HG03045 (cell line): ENCODE results near the gene GPER1.
"Not testable (repeated sequence)": the region's sequence is repeated elsewhere in the genome, so short reads cannot be mapped to it uniquely, and the experiment has no call there.

Experiments
- ATAC-seq: cut with Tn5 transposase; IDR thresholded peaks from one replicate; pipeline ENCODE4 v1.9.1; 2021; ENCODE audit warnings: mild to moderate bottlenecking, moderate library complexity; ENCODE audit not compliant: unreplicated experiment

The GPER1 gene

GRCh38 chr7:1137517-1138167 lies 49.7 kb downstream of the GPER1 start:
- peak; percentile 55 for ATAC-seq

GRCh38 chr7:1140476-1141104 lies 52.7 kb downstream of the GPER1 start:
- no peak for ATAC-seq

DNA sequence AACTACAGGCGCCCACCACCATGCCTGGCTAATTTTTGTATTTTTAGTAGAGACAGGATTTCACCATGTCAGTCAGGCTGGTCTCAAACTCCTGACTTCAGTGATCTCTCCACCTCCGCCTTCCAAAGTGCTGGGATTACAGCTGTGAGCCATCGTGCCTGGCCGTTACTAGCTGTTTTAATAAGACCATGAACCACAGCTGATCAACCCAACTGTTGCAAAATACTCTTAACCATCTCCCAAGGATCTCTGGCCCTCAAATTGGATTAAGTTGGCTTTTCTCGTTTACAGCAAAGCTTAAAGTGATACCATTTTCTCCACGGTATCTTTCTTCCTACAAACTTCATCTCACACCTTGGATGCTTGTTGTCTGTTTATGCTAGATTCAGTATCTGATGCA lies 53.7 kb downstream of the GPER1 start:
- no peak for ATAC-seq

DNA sequence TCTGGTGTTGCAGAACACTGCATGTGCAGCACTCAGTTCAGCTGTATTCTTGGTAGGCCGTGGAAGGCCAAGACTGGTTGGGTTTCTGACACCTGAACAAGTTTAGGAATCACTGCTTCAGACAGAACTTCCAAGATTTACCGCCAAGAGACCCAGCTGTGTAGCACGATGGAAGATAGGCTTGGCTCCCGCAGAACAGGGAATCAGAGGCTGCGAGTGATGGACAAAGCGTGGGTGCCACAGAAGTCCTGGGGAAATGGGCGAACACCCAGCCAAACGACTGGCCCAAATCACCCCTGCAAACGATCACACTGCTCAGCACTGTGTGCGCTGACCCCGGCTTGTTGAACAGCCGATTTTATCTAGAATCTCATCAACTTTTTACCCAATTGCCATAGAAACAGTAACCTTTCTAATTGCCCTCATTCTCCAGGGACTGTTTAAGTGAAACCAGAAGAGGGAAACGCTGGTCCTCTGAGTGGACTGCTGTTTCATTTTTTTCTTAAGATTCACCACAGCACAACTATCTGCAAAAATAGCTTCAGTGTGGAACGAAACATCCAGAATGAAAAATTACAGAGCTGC lies 54.2 kb downstream of the GPER1 start:
- no peak for ATAC-seq

- ATAC-seq: not testable (repeated sequence)
Measured at GRCh38 chr7:1143031-1143430, 55.1 kb downstream of the GPER1 start.
